ENCODE data around the gene ARHGEF3.
A peak's percentile ranks its signal among the peaks of the same experiment; 100 is the strongest.
"Not testable (repeated sequence)": the region's sequence is repeated elsewhere in the genome, so short reads cannot be mapped to it uniquely, and the experiment has no call there.

The ARHGEF3 gene

GRCh38 chr3:56711344-56711743 lies 90.4 kb downstream of the ARHGEF3 start:
- H3K4me3 ChIP-seq (ENCODE audit: low read depth, low read length): no peak overlapping the region
- no peak for TF ChIP-seq CTCF (IDR thresholded peaks at IDR 0.05; ENCODE audit: borderline replicate concordance, insufficient read depth, low read depth, low read length)

GRCh38 chr3:56707412-56707811 lies 94.3 kb downstream of the ARHGEF3 start:
- H3K4me3 ChIP-seq (ENCODE audit: low read depth, low read length): not testable (repeated sequence)

- no peak overlapping the region for H3K4me3 ChIP-seq (ENCODE audit: low read depth, low read length)
- no peak for TF ChIP-seq CTCF (IDR thresholded peaks at IDR 0.05; ENCODE audit: borderline replicate concordance, insufficient read depth, low read depth, low read length)
Measured at GRCh38 chr3:56706629-56707028, 95.1 kb downstream of the ARHGEF3 start.

GRCh38 chr3:56704706-56705105 lies 97.0 kb downstream of the ARHGEF3 start:
- no peak for TF ChIP-seq CTCF (IDR thresholded peaks at IDR 0.05; ENCODE audit: borderline replicate concordance, insufficient read depth, low read depth, low read length)
- no peak overlapping the region for H3K4me3 ChIP-seq (ENCODE audit: low read depth, low read length)

- H3K4me3 ChIP-seq (ENCODE audit: low read depth, low read length): no peak overlapping the region
- TF ChIP-seq CTCF (IDR thresholded peaks at IDR 0.05; ENCODE audit: borderline replicate concordance, insufficient read depth, low read depth, low read length): peak; percentile 49; the same call in 1 of the 2 replicates
Measured at GRCh38 chr3:56702490-56703315, 99.0 kb downstream of the ARHGEF3 start.

- no peak overlapping the region for H3K4me3 ChIP-seq (ENCODE audit: low read depth, low read length)
- TF ChIP-seq CTCF (IDR thresholded peaks at IDR 0.05; ENCODE audit: borderline replicate concordance, insufficient read depth, low read depth, low read length): no peak
Measured at GRCh38 chr3:56700151-56700550, 101.6 kb downstream of the ARHGEF3 start.

GRCh38 chr3:56694867-56695683 lies 106.7 kb downstream of the ARHGEF3 start:
- no peak overlapping the region for H3K4me3 ChIP-seq (ENCODE audit: low read depth, low read length)

More at GRCh38 chr3:56694867-56695683, 106.7 kb downstream of the ARHGEF3 start:
- TF ChIP-seq CTCF (IDR thresholded peaks at IDR 0.05; ENCODE audit: borderline replicate concordance, insufficient read depth, low read depth, low read length): no peak

Data from GM12875 (cell line).